ENCODE data around the gene TSPAN16. TPM values are rescaled to one million over a fixed set of nuclear protein-coding genes. Genes with fewer than 3 reads are reported as not detected.

TSPAN16 gene
- total and polyA plus RNA-seq, 10 donors, result not detected

GRCh38 chr19:11274533-11275086, 21.4 kb upstream of the TSPAN16 start:
- Histone ChIP-seq H3K4me3 (no peak overlapping the region), H3K27me3 (replicated peaks in 1 of 7) (peaks cover 0 to 44% (median 0%) of the 10 kb centered on the region in 7 donors), H3K9me3 (peaks cover 0 to 6% (median 0%) of the 10 kb centered on the region in 8 donors), H3K4me1 (peaks cover under 1 to 19% (median 5%) of the 10 kb centered on the region in 6 donors), H3K36me3 (no peaks in the 10 kb centered on the region), H3K27ac (no peak overlapping the region)
- TF ChIP-seq POLR2A (IDR thresholded peaks at IDR 0.05) (no peak), CTCF (IDR thresholded peaks at IDR 0.05 in 8 of 11, conservative IDR thresholded peaks at IDR 0.05 in 3 of 11) (no peak), POLR2AphosphoS5 (IDR thresholded peaks at IDR 0.05) (no peak)
- intact Hi-C loops (cut with DNase I; ENCODE audit: low total_unique reads), result no loop called here
- DNase-seq, result no peak
- 69 to 74% (median 69%) methylated on average over 4 of the region's 4 CpGs for WGBS, 5 donors

DNA sequence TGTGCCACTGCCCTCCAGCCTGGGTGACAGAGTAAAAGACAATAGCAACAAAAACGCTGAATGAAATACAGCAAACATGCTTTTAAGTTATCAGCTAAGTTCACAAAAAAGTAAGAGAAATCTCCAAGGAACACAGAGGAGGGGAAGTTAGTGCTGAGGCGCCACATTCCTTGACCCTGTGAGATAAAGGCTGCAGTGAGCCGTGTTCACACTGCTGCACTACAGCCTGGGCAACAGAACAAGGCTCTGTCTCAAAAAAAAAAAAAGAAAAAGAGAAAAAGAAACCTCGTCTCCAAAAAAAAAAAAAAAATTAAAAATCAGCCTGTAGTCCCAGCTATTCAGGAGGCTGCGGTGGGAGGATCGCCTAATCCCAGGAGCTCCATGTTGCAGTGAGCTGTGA, 17.3 kb upstream of the TSPAN16 start:
- Histone ChIP-seq H3K4me1 (peaks cover 4 to 16% (median 8%) of the 10 kb centered on the region in 6 donors), H3K27me3 (replicated peaks in 1 of 7) (peaks cover 0 to 71% (median 0%) of the 10 kb centered on the region in 7 donors), H3K36me3 (no peaks in the 10 kb centered on the region), H3K4me3 (no peak overlapping the region), H3K9me3 (peaks cover 0 to 6% (median 0%) of the 10 kb centered on the region in 8 donors), H3K27ac (no peak overlapping the region)
- intact Hi-C loops (cut with DNase I; ENCODE audit: low total_unique reads), result no loop called here
- 38 to 54% (median 43%) methylated on average over 6 of the region's 6 CpGs for WGBS, 5 donors
- DNase-seq, result no peak
- TF ChIP-seq POLR2A (IDR thresholded peaks at IDR 0.05) (no peak), CTCF (IDR thresholded peaks at IDR 0.05 in 8 of 11, conservative IDR thresholded peaks at IDR 0.05 in 3 of 11) (no peak), POLR2AphosphoS5 (IDR thresholded peaks at IDR 0.05) (no peak)

- Histone ChIP-seq H3K27me3 (replicated peaks in 1 of 7) (peaks cover 0 to 71% (median 0%) of the 10 kb centered on the region in 7 donors), H3K4me1 (peaks cover 4 to 16% (median 8%) of the 10 kb centered on the region in 6 donors), H3K4me3 (no peak overlapping the region), H3K36me3 (no peaks in the 10 kb centered on the region), H3K9me3 (peaks cover 0 to 6% (median 0%) of the 10 kb centered on the region in 8 donors), H3K27ac (no peak overlapping the region)
- intact Hi-C loops (cut with DNase I; ENCODE audit: low total_unique reads), result no loop called here
- DNase-seq, result no peak
- 26 to 40% (median 34%) methylated on average over 5 of the region's 5 CpGs for WGBS, 5 donors
- TF ChIP-seq POLR2A (IDR thresholded peaks at IDR 0.05), result no peak
- TF ChIP-seq CTCF (IDR thresholded peaks at IDR 0.05 in 8 of 11, conservative IDR thresholded peaks at IDR 0.05 in 3 of 11), result no peak
- peak in 1 of 3 donors; percentile 21 for TF ChIP-seq POLR2AphosphoS5 (IDR thresholded peaks at IDR 0.05)
Measured at GRCh38 chr19:11279505-11280236, 16.3 kb upstream of the TSPAN16 start.

DNA sequence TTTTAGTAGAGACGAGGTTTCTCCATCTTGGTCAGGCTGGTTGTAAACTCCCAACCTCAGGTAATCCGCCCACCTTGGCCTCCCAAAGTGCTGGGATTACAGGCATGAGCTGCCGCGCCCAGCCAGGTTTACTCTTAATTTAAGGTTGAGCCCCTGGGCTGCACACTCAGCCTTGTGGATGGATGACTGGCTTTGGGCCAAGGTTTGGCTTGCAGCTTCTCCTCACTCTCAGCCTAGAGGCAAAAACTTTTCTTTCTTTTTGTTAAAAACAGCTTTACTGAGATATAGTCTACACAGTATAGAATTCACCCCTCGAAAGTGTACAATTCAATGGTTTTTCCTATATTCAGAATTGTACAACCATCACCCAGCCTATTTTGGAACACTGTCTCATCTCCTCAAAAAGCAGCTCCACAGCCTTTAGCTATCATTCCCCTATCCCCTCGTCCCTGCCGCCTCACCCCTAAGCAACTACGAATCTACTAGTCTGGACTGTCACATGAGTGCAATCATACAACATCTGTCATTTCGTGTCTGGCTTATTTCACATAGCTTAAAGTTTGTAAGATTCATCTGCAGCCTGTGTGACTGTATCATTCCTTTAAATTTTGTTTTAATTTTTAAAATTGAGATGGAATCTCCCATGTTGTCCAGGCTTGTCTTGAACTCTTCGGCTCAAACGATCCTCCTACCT, 14.5 kb upstream of the TSPAN16 start:
- Histone ChIP-seq H3K4me1 (peaks cover 4 to 20% (median 10%) of the 10 kb centered on the region in 6 donors), H3K27me3 (replicated peaks in 1 of 7) (peaks cover 0 to 66% (median 0%) of the 10 kb centered on the region in 7 donors), H3K36me3 (no peaks in the 10 kb centered on the region), H3K4me3 (no peak overlapping the region), H3K27ac (no peak overlapping the region), H3K9me3 (peaks cover 0 to 6% (median 0%) of the 10 kb centered on the region in 8 donors)
- no peak for DNase-seq
- WGBS, 5 donors, result 75 to 88% (median 83%) methylated on average over 11 of the region's 11 CpGs
- intact Hi-C loops (cut with DNase I; ENCODE audit: low total_unique reads), result no loop called here
- TF ChIP-seq POLR2AphosphoS5 (IDR thresholded peaks at IDR 0.05), result no peak
- no peak for TF ChIP-seq CTCF (IDR thresholded peaks at IDR 0.05 in 8 of 11, conservative IDR thresholded peaks at IDR 0.05 in 3 of 11)

Measured in spleen (tissue), 11 donors.